Measurements from ENCODE around the gene PRUNE2.

PRUNE2 gene

DNA sequence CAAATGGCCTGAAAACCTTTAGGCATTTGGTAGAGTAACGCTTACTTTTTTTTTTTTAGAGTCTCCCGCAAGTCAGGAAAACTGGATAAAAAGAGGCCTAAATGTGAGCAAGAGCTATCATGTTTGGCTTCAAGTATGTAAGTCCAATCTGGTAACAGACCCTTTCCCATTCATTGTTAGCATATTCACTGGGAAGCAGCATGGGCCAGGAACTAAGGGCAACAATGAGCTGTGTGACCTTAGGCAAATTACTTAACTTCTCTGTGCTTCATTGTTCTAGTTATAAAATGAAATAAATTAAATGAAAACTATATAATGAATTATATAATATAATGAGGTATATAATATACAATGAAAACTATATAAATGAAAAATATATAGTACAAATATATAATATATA, 256.0 kb downstream of the PRUNE2 start:
- DNase-seq = no peak

DNA sequence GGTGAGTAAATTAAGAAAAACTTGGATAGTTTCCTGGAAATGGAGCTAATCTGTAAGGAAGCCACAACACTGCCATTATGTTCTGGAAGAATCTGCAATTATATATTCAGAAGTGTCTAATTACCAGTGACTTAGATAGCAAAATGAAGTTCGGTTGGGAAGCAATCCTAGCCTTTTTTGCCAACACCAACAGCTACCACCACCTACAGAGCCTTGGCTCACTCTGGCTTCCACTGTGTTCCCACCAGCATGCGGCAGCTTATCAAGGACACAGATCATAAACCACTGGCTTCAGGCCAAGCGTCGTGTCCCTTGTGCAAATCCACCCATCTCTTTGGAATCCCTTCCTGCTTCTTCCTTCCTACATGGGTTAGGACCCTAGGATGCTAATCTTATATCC, 259.7 kb downstream of the PRUNE2 start:
- DNase-seq = no peak

DNA sequence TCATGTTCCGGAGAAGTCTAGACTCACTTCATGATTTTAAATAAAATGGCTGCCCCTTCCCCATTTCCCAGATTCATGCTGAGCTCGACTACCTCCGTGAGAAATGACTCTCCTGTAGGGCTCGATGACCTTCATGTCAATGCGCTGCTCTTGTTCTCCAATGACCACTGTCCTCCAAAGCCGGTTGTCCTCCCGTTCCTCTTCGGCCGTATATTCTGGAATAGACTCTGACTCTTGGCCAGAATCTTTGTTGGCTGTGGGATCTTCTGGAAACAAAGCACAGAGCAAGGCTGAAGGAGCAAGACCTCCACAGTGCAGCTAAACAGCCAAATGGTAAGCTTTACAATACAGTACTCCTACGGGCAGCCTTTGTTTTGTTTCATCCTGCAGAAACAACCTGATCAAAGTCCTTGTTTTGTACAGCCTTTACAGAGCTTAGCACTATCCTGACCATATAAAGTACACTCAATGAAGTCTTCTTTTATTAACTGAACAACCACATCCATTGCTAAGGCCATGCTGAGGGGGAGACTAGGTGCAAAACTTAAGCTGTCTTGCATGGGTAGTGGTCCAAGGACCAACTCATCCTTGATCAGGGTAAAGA, 261.2 kb downstream of the PRUNE2 start:
- DNase-seq = no peak

DNA sequence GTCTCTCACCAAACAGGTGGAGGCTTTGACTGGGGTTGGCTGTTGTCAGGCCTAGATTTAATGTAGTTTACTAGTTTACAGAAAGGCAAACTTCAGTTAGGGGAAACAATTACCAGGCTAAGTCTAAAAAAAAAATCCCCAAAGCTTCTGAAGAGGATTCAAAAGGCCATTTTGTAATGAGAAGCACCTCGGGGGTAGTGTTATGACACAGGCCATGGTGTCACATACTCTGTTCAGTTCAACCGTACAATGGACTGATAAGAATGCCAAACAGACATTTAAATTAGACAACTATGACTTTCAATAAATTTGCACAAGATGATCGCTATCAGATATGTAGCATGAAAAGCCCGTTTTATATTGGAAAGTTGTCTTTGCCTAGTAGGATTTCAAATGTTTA, 261.7 kb downstream of the PRUNE2 start:
- DNase-seq = no peak

DNA sequence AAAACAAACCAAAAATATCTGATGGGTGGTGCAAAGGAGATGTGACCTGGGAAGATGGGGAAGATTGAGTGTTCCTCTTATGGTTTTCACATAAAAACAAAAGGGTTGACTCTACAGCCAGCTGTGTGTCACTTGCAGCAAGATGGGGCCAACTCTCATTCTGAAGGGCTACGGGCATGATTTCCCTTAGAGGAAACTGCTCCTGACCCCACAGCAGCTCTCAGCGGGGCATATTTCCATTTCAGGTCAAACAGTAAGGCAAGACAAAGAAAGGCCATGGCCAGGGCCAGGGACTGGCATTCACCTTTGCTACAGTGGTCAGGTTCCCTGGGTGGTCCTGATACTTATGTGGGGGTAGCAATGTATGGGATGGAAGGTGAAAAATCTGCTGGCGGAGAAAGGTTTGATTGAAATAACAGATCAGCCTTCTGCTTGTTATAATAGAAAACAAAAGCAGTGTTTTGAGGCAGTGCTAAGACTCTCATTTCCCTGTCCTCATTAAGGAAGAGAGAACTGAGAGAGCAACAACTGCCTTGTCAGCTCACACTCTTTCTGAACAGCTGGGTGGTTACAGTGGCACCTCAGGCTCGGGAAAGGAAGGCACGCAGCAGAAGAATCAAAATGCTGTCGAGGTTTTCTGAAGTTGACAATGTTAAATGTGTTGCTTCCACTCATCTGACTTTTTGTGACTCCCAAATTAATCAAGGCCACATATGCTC, 262.4 kb downstream of the PRUNE2 start:
- no peak for DNase-seq

DNA sequence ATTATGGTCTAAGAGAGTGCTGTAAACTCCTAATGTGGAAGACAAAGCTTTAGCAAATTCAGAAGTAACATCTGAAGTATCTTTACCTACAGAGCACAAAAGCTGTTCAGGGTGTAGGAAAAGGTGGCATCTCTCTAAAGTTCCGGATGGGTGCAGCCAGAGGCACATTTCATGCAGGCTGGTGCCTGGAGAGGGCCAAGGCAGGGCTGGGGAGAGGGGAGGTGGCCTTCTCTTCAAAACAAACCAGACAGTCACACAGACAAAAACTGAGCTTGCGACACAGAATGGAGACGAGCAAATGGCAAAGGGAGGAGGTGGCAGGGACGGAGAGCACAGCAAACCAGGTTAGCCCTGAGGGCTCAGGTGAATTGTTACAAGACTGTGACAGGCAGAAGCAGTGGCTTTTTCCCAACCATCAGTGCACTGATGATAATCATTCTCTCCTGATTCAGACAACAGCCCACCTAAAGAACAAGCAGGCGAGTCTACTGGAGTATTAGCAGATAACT, 263.2 kb downstream of the PRUNE2 start:
- no peak for DNase-seq

DNA sequence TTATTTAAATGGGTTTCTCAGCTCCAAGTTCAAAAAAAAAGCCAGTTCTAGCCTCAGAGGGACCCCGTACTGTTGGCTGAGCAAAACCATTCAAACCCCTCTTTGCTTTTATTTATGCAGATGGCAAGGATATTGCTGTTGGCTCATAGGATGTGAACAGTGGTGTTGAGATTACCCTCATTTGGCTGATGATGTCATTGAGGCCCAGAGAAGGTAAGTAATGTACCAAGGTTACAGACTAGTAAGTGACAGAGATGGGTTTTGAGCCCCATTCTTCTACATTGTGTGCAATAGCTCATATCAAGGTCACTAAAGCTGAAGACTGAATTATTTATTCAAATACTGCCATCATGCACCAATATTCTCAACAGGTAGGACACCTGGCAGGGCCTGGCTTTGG, 263.8 kb downstream of the PRUNE2 start:
- no peak for DNase-seq

DNA sequence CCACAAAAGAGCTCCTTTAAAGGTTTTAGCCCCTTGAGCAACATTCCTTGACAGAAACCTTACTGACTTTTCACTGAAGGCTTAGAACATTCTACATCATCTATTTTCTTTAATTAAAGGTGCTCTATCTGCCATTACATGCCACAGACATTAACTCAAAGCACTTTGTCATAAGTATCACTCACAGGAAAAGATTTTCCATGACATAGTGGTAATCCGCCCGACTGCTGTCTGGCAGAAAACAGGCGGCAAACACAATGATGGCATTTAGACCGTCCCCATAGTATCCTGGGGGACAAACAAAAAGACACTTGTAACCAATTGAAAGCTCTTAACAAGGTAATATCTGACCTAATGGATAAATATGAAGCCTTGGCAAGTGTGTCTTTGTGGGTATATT, 267.9 kb downstream of the PRUNE2 start:
- no peak for DNase-seq

DNA sequence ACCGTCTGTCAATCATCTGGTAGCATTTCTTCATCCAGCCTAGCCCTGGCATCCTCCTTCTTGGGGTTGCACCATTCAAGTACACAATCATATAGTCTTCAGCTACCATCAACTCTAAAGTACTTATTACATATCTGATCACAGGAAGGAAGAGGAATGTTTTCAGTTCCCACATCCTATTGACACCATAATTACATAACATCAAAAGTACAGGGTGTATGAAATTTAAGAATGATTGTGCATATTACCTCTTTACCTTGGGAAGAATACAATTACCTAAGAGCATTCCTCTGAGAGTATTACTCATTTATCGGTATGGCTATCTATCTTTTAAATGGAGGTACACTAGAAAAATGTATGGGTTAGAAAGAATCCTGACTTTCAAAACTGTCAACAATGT, 268.5 kb downstream of the PRUNE2 start:
- no peak for DNase-seq

DNA sequence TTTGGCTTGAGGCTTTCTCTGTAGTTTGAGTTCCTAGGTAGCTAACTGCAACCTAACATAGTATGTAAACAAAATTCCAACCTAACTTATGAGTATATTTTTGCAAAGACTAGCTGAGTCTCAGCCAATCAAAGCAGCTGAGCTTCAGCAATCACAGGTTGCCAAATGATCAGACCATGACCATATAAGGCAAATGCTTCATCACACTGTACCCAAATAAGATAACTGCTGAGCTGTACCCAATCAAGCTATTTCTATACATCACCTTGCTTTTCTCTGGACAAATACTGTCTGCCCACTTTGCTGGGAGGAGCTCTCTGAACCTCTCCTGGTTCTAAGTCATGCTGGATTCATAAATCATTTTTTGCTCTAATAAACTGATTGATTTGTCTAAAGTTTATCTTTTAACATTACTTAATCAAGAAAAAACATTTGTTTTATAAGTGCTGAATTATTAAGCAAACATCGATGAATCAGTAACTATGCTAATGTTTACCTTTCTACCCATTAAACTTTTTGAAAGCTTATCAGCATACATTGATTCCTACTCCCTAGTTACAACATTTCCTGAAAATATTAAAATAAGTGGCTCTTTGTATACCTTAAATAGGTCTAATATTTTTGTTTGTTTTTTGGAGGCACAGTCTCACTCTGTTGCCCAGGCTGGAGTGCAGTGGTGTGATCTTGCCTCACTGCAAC, 271.4 kb downstream of the PRUNE2 start:
- no peak for DNase-seq

DNA sequence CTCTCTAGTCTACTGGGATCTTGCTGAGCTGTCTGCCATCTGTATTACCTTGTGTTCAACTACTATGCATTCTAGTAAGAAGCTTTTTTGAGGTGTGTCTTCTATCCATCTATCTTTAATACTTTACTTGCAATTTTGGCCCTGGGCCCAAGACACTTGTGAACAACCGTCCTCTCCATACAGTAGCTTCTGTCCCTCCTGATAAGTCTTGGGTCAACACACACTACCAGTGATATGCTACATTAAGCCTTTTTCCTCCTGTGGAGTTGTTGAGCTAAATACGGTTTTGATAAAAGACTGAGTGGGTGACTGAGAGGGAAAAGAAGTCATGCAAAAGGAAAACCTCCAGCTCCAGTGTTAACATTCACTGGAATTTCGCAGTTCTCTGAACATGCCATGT, 275.0 kb downstream of the PRUNE2 start:
- DNase-seq = no peak

DNA sequence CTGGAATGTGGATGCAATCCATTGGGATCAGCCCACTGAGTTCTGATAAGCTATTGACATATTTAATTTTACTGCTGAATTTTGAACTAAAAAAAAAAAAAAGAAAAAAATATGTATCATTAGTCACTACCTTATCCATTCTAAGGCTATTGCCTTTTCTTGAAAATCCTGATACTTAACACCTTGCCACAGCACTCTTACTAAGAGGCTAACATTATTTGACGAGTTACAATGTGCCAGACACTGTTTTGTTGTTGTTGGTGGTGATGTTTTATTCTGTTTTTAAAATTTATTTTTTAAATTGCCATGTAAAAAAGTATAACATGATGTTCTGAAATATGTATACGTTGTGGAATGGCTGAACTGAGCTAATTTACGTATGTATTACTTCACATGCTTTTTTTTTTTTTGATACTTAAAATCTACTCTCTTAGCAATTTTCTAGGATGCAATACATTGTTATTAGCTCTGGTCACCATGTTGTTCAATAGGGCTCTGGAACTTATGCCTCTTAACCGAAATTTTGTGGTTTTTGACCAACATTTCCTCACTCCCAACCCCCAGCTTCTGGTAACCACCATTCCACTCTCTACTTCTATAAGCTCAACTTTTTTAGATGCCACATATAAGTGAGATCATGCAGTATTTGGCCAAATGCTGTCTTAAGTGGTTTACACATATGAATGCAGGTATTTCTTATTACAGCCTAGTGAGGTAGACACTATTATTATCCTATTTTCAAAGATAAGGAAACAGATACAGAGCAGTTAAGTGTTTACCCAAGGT, 276.5 kb downstream of the PRUNE2 start:
- no peak for DNase-seq

DNA sequence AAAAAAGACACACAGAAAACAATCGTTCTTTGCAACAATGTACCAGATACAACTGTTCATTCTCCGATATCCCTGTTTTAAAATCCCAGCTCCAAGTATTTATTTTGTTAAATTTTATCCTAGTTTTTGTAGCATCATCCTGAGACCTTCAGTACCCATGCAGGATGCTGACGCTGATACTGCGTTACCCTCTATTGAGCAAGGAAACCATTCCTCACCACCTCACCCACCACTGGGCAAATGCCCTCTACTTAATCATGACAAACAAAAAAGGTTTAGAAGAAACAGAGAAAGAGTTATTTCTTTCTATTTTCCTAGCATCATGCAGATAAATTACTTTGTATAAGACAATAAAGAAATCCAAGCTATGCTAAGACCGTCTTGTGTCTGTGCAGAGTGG, 277.8 kb downstream of the PRUNE2 start:
- no peak for DNase-seq

DNA sequence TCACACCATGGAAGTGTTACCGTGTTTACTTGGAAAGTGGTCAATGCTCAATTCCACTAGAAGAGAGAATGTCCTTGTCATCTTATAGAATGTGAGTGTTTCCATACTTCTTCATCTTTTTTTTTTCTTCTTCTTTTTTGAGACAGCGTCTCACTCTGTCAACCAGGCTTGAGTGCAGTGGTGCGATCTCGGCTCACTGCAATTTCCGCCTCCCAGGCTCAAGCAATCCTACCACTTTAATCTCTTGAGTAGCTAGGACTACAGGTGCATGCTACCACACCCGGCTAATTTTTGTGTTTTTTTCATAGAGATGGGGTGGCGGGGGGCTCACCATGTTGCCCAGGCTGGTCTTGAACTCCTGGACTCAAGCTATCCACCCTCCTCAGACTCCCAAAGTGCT, 278.9 kb downstream of the PRUNE2 start:
- DNase-seq = no peak

DNA sequence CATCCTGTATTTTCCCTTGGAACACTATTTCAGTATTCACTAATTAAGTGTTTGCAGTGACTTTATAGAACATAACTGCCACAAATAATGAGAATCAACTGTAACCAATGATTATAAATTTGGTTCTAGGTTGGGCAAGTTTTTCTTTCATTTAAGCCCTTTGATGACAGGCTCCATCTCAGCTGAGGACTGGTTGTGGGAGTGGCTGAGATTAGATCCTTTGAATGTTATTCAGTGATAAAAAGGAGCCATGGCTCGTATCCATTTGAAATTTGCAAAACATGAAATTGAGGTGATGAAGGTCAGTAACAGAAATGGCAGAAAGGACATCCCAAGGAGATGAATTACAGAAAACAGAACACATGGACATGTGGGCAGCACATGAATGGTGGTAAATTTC, 279.8 kb downstream of the PRUNE2 start:
- no peak for DNase-seq

DNA sequence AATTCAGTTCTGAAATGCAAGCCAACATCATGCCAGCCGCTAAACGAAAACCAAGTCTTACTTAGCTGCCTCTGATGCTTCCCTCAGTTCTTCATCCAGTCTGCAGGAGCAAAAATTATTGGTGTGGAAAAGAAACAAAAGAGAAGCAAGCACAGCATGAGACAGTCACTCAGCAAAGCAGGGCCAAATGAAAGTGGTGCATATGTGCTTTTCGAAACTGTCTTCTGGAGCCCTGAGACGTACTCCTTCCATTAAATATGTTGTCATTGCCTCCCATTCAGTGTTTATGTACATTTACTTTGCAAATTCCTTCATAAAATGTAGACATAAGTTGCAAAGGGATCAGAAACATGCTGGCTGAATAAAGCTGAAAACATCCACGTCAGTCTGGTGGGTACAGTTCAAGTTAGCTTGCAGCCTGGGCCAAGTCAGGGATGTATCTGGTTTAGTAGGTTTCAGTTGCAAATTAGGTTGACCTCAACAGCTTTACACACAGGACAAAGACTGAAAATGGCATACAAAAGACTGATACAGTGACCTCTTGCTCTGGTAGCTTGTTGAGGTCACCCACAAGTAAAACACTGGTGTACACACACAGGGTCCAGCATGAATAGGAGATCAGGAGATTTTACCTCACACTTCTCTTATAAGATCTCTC, 281.4 kb downstream of the PRUNE2 start:
- DNase-seq = no peak

DNA sequence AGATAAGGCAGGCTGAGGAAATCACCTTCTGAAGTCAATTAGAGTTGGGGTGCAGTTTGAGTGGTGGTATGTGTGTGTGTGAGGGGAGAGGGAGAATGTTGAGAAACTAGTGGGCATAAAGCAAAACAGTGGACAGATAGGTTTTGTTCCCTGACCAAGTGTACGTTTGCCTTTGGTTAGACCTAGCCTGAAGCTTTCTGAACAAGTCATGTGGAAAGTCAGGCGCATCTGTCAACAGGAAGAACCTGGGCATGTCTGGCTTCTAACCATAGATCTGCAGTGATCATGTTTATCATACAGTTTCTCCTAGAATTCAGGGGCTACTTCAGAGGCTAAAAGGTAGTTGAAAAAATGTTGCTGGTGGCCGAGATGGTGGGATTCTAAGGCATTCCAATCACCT, 284.9 kb downstream of the PRUNE2 start:
- no peak for DNase-seq

DNA sequence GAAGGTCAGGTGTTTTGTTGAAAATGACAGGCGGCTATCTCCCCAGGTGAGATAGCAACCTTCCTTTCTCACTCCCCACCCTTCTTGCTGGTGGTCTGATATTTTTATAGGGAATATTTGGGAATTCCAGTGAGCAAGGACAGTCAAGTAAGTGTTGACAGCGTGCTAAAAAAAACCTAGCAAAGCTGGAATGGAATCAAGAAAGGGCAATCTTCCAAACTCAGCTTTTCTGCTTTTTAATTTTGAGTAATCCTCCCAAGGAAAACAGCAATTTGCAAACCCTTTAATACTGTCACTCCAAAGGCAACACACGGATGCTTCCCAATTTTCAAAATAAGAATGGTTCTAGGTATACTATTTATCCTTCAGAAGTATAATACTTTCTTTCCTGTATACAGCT, 285.3 kb downstream of the PRUNE2 start:
- no peak for DNase-seq

DNA sequence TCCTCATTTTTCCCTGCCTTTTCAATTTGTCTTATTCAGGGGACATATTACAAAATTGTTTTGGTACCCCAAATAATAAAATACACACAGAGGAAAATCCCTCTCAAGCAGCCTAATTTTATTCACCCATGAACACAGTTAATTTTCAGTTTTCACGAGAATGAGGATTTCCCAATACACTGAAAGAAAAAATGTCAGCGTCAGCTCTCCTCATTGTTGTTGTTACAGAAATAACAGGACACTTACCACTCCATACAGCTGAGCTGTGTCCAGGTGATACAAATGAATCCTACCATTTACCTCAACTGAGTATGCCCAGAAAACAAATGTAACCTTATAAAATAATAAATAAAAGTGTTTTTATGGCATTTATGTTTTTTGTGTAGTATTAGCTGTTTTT, 286.3 kb downstream of the PRUNE2 start:
- no peak for DNase-seq

DNA sequence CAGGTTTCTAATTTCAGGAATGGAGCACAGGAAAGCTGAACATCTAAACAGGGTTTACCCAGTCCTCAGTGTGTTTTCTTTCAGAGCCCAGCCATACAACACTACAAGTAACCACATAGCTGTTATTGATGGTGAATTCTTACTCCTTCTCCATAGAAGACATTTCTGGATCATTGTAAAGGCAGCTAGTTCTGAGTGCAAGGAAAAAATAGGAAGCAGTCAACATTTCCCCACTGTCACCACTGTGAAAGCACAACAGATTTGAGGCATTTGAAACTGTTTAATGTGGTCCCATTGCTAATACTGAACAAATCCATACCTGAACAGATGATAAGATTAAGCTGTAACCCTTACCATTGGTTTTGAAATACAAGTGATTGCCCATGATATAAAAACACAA, 286.7 kb downstream of the PRUNE2 start:
- no peak for DNase-seq

DNA sequence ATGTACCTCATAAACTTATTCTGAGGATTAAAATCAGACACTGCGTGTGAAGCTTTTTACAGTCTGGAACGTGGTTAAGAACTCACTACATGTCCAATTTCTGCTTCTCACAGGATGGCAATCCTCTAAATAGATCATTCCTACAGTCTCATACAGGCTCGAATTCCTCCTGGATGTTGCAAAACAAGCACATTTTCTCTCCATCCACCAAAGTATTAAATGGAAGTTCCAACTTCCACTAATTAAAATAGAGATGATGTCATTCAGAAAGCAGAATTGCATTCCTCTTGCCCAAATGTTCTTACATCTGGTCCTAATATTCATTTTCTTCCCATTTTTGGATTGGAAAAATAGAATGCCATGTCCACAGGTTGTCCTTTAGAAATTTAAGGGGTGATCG, 287.2 kb downstream of the PRUNE2 start:
- DNase-seq = no peak

DNA sequence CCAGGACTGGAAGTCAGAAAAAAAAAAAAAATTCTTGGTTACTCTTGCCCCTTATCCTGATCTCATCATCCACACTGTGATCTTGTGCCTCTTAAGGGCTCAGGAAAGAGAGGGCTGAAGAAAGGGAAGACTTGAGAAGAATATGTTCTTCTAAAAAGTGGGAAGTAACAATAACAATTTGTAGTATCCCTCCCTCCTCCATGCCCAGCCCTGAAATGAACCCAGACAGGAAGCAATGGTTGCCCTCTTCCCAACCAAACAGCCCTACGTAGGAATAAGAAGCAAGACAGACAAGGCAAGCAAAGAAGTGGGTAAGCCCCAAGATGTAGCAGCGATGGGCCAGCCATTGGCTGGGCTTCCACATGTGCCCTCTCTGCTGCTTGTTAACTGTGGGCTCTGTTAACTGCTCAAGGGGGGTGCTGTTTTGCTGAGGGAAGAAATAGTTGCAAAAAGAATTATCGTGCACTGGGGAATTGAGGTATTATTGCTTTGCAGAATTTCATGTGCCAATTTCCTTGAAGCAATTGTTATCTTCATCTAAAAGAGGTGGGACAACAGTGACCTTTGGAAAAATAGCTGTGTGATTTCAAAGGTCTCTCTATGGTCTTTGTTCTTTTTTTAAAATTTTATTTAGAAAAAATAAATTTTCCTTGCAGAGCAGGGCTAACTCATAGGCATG, 288.3 kb downstream of the PRUNE2 start:
- DNase-seq = no peak
